PC-9 (cell line): ENCODE results near the gene ACSM5. TPM values are rescaled to one million over a fixed set of nuclear protein-coding genes. Genes with fewer than 3 reads are reported as not detected.

Source experiments
- BruUV-seq: library from RNA; stranded (reverse); fragments of 400-500 nt; replicated peaks from 2 replicates; lab custom pipeline; 2021; lab: Mats Ljungman, UMichigan
- CTCF ChIA-PET: fragments of 300-600 bp; sonication (Branson Sonifier 250); formaldehyde crosslinking; loops from one replicate; lab custom pipeline; 2022; ENCODE audit warnings: antibody characterized with exemption; lab: Charles Lee
- POLR2A ChIA-PET: fragments of 300-600 bp; sonication (Branson Sonifier 250); formaldehyde crosslinking; loops from one replicate; lab custom pipeline; 2022; ENCODE audit warnings: antibody characterized with exemption; ENCODE audit not compliant: unreplicated experiment; lab: Charles Lee
- DNase-seq, 2 experiments: peaks; one replicate each; pipeline versions ENCODE4 v3.0.0 to v3.0.0-alpha.2; 2015 to 2022; ENCODE audit warnings: mixed read lengths in 1 of 2
- H2AFZ ChIP-seq: fragments of 200-600 bp; sonication (generic); 2 replicates; pipeline ENCODE4 v1.8.1; 2017; ENCODE audit warnings: antibody characterized with exemption
- H3F3A ChIP-seq: fragments of 200-600 bp; sonication (generic); 2 replicates; pipeline ENCODE4 v1.8.1; 2017; ENCODE audit warnings: antibody characterized with exemption, mild to moderate bottlenecking, low read depth; ENCODE audit not compliant: insufficient read depth
- H3K27ac ChIP-seq: fragments of 200-600 bp; sonication (generic); 2 replicates; pipeline ENCODE4 v1.6.1; 2016; ENCODE audit warnings: mixed run types
- H3K27me3 ChIP-seq: fragments of 200-600 bp; sonication (generic); 2 replicates; pipeline ENCODE4 v1.6.1; 2016; ENCODE audit warnings: low read depth, mixed run types; ENCODE audit not compliant: insufficient read depth
- H3K36me3 ChIP-seq: fragments of 200-600 bp; sonication (generic); 2 replicates; pipeline ENCODE4 v1.6.1; 2016; ENCODE audit warnings: low read depth, mixed run types
- H3K4me1 ChIP-seq: fragments of 200-600 bp; sonication (generic); replicated peaks from 2 replicates; pipeline ENCODE4 v1.6.1; 2016; ENCODE audit warnings: mixed run types; ENCODE audit not compliant: insufficient read depth
- H3K4me2 ChIP-seq: fragments of 200-600 bp; sonication (generic); 2 replicates; pipeline ENCODE4 v1.6.1; 2017; ENCODE audit warnings: mixed run types
- H3K4me3 ChIP-seq: fragments of 200-600 bp; sonication (generic); 2 replicates; pipeline ENCODE4 v1.6.1; 2016; ENCODE audit warnings: mixed run types
- H3K79me2 ChIP-seq: fragments of 200-600 bp; sonication (generic); 2 replicates; pipeline ENCODE4 v1.6.1; 2017; ENCODE audit warnings: low read depth, mixed run types
- H3K9me2 ChIP-seq: fragments of 200-600 bp; sonication (generic); 2 replicates; pipeline ENCODE4 v1.8.1; 2017; ENCODE audit warnings: mild to moderate bottlenecking; ENCODE audit not compliant: insufficient read depth
- H3K9me3 ChIP-seq: fragments of 200-600 bp; sonication (generic); 2 replicates; pipeline ENCODE4 v1.8.1; 2016; ENCODE audit warnings: low read depth; ENCODE audit not compliant: insufficient read depth
- H4K20me1 ChIP-seq: fragments of 200-600 bp; sonication (generic); 2 replicates; pipeline ENCODE4 v1.8.1; 2017; ENCODE audit not compliant: insufficient read depth
- EZH2 ChIP-seq: fragments of 200-600 bp; sonication (generic); IDR thresholded peaks from 2 replicates; pipeline ENCODE4 v1.8.0; 2017; ENCODE audit warnings: antibody characterized with exemption, low read depth
- intact Hi-C: fragments of 100-400 bp; cut with micrococcal nuclease; formaldehyde crosslinking; loops from one replicate; pipeline ENCODE4 v1.10.0; 2022; ENCODE audit not compliant: unreplicated experiment
- total RNA-seq: library from RNA; stranded (reverse); gene quantifications from 2 replicates; pipeline ENCODE4 v1.2.3, GENCODE V29; 2021
- TF ChIP-seq, protein P1 (sequence below): fragments of 200-600 bp; sonication (generic); conservative IDR thresholded peaks from 2 replicates; pipeline ENCODE4 v1.6.1; 2017; ENCODE audit warnings: mixed run types, antibody characterized with exemption, mild to moderate bottlenecking, moderate library complexity

The ACSM5 gene
- total RNA-seq, 1 experiment from 2014 or later = not detected

DNA sequence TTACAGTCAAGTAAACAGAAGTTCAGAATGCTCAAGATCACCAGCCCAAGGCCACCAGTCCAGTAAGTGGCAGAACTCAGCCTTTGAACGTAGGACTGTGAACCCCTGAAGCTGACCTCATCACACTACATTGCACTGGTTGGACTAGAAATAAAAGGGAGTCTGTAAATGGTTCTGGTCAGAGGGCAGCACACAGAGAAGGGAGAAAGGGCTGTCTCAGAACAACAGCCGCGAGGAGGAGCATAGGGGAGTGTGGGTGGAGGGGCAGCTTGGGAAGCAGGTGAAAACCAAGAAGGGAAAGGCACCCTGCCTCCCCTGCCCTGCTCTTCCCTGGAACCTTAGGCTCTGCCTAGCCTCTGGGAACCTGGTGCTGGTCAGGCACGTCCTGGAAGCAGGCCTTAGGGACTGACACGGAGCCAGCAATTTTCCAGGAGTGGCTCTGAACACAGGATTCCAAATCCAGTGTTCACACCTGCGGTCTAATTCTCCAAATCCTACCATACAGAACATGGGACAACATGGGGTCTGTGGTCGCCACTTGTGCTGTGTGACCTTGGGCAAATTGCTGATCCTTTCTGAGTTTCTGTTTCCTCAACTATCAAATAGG is 11.8 kb upstream of the ACSM5 start:
- no peak for TF ChIP-seq EZH2
- TF ChIP-seq, protein P1, sequence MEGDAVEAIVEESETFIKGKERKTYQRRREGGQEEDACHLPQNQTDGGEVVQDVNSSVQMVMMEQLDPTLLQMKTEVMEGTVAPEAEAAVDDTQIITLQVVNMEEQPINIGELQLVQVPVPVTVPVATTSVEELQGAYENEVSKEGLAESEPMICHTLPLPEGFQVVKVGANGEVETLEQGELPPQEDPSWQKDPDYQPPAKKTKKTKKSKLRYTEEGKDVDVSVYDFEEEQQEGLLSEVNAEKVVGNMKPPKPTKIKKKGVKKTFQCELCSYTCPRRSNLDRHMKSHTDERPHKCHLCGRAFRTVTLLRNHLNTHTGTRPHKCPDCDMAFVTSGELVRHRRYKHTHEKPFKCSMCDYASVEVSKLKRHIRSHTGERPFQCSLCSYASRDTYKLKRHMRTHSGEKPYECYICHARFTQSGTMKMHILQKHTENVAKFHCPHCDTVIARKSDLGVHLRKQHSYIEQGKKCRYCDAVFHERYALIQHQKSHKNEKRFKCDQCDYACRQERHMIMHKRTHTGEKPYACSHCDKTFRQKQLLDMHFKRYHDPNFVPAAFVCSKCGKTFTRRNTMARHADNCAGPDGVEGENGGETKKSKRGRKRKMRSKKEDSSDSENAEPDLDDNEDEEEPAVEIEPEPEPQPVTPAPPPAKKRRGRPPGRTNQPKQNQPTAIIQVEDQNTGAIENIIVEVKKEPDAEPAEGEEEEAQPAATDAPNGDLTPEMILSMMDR = no peak
- CTCF ChIA-PET = no interaction called here

DNA sequence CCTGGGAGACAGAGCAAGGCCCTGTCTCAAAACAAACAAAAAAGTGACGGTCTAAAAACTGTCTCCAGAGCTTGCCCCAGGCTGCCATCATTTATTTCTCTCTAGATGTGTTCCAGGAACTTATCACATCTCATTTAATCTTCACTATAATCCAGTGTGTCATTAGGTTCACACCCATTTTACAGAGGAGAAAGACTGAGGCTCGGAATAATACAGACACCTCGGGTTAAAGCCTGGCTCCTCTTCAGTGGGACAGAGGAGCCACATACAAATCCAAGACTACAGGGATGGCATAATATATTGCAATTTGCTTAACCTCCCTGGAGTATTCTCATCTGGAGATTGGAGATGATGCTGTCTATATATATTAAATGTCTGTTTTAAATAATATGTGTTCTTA is 10.7 kb upstream of the ACSM5 start:
- Histone ChIP-seq H2AFZ (no peak overlapping the region), H3K4me3 (no peak overlapping the region), H3K27ac (no peak overlapping the region), H3F3A (no peaks in the 10 kb centered on the region), H3K9me2 (no peaks in the 10 kb centered on the region), H4K20me1 (no peaks in the 10 kb centered on the region), H3K36me3 (no peaks in the 10 kb centered on the region), H3K4me2 (no peak overlapping the region), H3K27me3 (peaks cover 27% of the 10 kb centered on the region), H3K79me2 (no peaks in the 10 kb centered on the region), H3K9me3 (no peaks in the 10 kb centered on the region), H3K4me1 (no peaks in the 10 kb centered on the region)
- POLR2A ChIA-PET = no interaction called here
- CTCF ChIA-PET = no interaction called here
- TF ChIP-seq, protein P1 = no peak
- TF ChIP-seq EZH2 = no peak
- intact Hi-C loops = no loop called here
- DNase-seq = no peak
- no TSS peak for BruUV-seq

More for the DNA sequence above, 11.8 kb upstream of the ACSM5 start:
- intact Hi-C loops = no loop called here
- no peaks in the 10 kb centered on the region for H3K4me1 ChIP-seq
- DNase-seq = no peak
- no peaks in the 10 kb centered on the region for H3F3A ChIP-seq
- no TSS peak for BruUV-seq
- no peaks in the 10 kb centered on the region for H3K9me3 ChIP-seq
- H3K27me3 ChIP-seq = peaks cover 21% of the 10 kb centered on the region
- H3K36me3 ChIP-seq = no peaks in the 10 kb centered on the region
- no peaks in the 10 kb centered on the region for H4K20me1 ChIP-seq
- no peaks in the 10 kb centered on the region for H3K79me2 ChIP-seq
- POLR2A ChIA-PET = no interaction called here
- H3K4me2 ChIP-seq = no peak overlapping the region
- no peak overlapping the region for H3K27ac ChIP-seq
- no peak overlapping the region for H3K4me3 ChIP-seq
- no peak overlapping the region for H2AFZ ChIP-seq
- H3K9me2 ChIP-seq = no peaks in the 10 kb centered on the region

DNA sequence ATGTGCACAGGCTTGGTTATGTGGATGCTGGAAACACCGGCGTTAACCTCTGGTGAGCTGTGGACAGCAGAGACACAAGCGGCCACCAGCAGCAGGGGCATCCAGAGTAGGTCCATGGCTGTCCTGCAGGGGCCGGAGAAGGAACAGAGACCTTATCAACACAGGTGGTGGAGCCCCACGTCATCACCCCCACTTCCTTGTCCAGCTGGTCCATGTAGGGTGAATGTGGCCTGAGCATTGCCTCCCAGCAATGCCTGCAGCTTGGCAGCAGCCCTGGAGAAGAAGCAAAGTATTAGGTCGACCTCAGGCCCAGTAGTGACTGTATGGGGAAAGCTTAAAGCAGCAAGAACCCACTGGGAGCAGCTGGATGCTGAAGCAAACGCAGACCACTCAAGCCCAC is 10.1 kb upstream of the ACSM5 start:
- H3K4me2 ChIP-seq = no peak overlapping the region
- H3K79me2 ChIP-seq = no peaks in the 10 kb centered on the region
- H3K4me3 ChIP-seq = no peak overlapping the region
- BruUV-seq = no TSS peak
- H2AFZ ChIP-seq = no peak overlapping the region
- TF ChIP-seq, protein P1 = no peak
- no peak for TF ChIP-seq EZH2
- no peaks in the 10 kb centered on the region for H3K9me3 ChIP-seq
- ChIA-PET CTCF (no interaction called here), POLR2A (no interaction called here)
- H3F3A ChIP-seq = no peaks in the 10 kb centered on the region
- DNase-seq = no peak
- no peaks in the 10 kb centered on the region for H3K9me2 ChIP-seq
- H3K4me1 ChIP-seq = no peaks in the 10 kb centered on the region
- H3K27me3 ChIP-seq = peaks cover 31% of the 10 kb centered on the region
- H4K20me1 ChIP-seq = no peaks in the 10 kb centered on the region
- no peaks in the 10 kb centered on the region for H3K36me3 ChIP-seq
- intact Hi-C loops = no loop called here
- H3K27ac ChIP-seq = no peak overlapping the region
